ENCODE measurements around the gene KRT79. TPM values are rescaled to one million over a fixed set of nuclear protein-coding genes. Genes with fewer than 3 reads are reported as not detected.

Gene KRT79
- total and polyA plus RNA-seq, 11 donors = 0.24 TPM; not detected in 10

GRCh38 chr12:52788192-52788875 is 45.8 kb downstream of the KRT79 start:
- Histone ChIP-seq H3K9me3 (no peaks in the 10 kb centered on the region), H3K4me3 (no peak overlapping the region), H3K27me3 (peaks cover 0 to 44% (median 20%) of the 10 kb centered on the region in 9 donors), H3K27ac (no peak overlapping the region), H3K4me1 (peaks cover 0 to 6% (median 0%) of the 10 kb centered on the region in 12 donors), H3K36me3 (no peaks in the 10 kb centered on the region)
- no peak for ATAC-seq
- TF ChIP-seq CTCF (IDR thresholded peaks at IDR 0.05) = no peak
- 66 to 87% (median 75%) methylated on average over 6 of the region's 6 CpGs for WGBS, 4 donors
- intact Hi-C loops (cut with DNase I) = no loop called here
- DNase-seq = no peak

GRCh38 chr12:52787324-52788191 is 46.6 kb downstream of the KRT79 start:
- peaks cover 0 to 43% (median 20%) of the 10 kb centered on the region in 9 donors for H3K27me3 ChIP-seq
- H3K4me1 ChIP-seq = peaks cover 0 to 6% (median 0%) of the 10 kb centered on the region in 12 donors
- intact Hi-C loops (cut with DNase I) = no loop called here
- H3K4me3 ChIP-seq = no peak overlapping the region
- DNase-seq (no peak), ATAC-seq (no peak)
- no peaks in the 10 kb centered on the region for H3K9me3 ChIP-seq
- H3K36me3 ChIP-seq = no peaks in the 10 kb centered on the region
- TF ChIP-seq POLR2A (IDR thresholded peaks at IDR 0.05) = no peak
- TF ChIP-seq CTCF (IDR thresholded peaks at IDR 0.05) = no peak
- H3K27ac ChIP-seq = no peak overlapping the region
- 62 to 68% (median 63%) methylated on average over 6 of the region's 6 CpGs for WGBS, 4 donors

- Histone ChIP-seq H3K9me3 (no peaks in the 10 kb centered on the region), H3K27ac (no peak overlapping the region), H3K4me3 (no peak overlapping the region), H3K27me3 (peaks cover 0 to 38% (median 12%) of the 10 kb centered on the region in 9 donors), H3K4me1 (peaks cover 0 to 2% (median 0%) of the 10 kb centered on the region in 12 donors), H3K36me3 (no peaks in the 10 kb centered on the region)
- ATAC-seq (no peak), DNase-seq (no peak)
- TF ChIP-seq CTCF (IDR thresholded peaks at IDR 0.05) (no peak), POLR2A (IDR thresholded peaks at IDR 0.05) (no peak)
- intact Hi-C loops (cut with DNase I) = no loop called here
- 63 to 81% (median 79%) methylated on average over 3 of the region's 3 CpGs for WGBS, 4 donors
Observed at GRCh38 chr12:52784909-52785308, 49.2 kb downstream of the KRT79 start.

Measured in heart left ventricle (tissue), 16 donors.